ENCODE results near the gene PPP4R2.
A peak's percentile ranks its signal among the peaks of the same experiment; 100 is the strongest.

Gene PPP4R2

DNA sequence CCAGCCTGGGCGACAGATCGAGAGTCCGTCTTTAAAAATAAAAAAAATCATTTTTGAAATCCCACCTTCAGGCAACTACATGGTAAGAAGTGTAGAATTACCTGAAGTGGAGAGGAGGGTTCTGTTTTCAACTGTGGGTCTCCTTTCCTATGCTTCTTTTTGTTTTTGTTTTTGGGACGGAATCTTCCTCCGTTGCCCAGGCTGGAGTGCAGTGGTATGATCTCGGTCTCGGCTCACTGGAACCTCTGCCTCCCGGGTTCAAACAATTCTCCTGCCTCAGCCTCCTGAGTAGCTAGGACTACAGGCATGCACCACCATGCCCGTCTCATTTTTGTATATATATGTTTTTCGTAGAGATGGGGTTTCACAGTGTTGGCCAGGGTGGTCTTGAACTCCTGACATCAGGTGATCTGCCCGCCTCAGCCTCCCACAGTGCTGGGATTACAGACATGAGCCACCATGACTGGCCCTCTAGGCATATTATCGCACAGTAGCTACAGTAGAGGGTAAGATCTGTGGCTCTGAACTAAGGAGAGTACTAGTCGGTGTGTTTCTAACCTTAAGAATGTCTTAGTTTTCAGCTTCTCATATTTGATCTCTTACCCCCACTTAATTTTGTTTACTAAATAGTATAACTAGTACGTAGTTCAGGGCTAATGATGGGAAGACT is 73.3 kb downstream of the PPP4R2 start:
- DNase-seq (ENCODE audit: low read depth, low spot score): no peak

DNA sequence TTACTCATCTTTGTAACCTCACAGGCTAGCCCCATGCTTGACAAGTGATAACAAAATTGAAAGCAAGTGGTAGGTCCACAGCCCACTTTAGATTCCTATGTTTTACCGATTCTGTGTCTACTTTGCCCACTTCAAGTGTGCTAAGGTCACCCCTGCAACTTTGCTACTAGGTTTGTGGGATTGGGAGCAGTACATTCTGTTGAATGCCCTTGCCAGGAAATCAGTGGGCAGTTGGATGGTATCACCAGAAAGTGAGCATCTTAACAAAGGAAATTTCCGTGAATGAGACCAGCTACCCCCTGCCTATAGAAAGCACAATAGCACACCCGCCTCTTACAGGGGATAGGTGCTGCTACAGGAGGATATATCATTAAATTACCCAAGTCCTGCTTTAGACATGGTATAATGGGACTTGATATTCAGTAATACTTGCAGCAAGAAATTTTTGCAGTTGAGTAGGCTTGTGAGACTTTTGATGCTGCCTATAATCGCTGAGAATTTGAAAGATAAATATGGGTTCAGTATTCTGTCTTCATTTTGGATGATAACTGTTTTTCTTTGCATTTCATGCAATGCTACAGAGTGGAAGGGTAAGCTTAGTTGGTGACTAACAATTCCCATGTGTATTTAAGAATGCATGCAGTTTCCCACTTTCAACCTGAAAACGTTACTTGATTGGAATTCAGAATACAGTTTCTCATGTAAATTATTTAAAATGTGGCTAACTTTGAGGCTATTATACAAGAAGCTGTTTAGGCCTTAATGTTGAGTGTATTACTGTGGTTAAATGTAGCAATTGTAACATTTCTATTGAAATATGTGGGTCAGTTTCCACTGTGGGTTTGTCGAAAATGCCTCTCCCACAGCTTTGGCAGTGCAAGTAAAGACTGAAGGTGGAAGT is 74.3 kb downstream of the PPP4R2 start:
- peak; percentile 82 for DNase-seq (ENCODE audit: low read depth, low spot score)

DNA sequence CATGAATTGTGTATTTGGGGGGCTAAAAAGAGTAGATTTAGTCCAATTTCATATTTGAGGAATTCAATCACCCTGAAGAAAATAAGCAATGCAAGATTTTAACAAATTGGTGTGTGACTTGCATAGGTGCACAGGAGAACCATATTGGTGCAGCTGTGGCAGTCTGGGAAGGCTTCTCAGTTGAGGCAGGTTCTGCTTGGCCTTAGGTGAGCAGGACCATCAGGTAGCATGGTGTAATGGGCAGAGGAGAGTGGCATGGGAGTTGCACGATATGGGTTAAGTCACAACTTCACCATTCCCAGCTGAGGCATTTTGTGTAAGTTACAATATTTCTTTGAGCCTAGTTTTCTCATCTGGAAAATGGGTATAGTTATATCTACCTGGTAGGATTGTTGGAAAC is 75.3 kb downstream of the PPP4R2 start:
- no peak for DNase-seq (ENCODE audit: low read depth, low spot score)

DNA sequence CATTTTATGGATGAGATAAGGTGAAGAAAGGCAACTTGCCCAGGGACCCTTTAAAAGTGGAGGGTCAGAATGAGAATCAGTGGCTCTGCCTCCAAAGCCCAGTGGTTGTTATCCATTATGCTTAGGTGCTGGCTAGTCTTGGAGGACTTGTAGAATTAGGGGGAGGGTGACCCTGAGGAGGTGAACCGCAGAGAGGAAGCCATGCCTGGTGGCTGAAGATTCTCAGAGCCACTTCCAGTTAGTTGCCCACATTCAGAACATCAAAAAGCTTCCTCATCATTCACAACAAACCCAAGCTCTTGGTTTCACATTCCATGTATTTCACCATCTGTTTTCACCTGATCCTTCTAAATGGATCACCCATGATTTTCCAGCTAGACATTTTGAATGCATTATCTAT is 76.0 kb downstream of the PPP4R2 start:
- DNase-seq (ENCODE audit: low read depth, low spot score): no peak

DNA sequence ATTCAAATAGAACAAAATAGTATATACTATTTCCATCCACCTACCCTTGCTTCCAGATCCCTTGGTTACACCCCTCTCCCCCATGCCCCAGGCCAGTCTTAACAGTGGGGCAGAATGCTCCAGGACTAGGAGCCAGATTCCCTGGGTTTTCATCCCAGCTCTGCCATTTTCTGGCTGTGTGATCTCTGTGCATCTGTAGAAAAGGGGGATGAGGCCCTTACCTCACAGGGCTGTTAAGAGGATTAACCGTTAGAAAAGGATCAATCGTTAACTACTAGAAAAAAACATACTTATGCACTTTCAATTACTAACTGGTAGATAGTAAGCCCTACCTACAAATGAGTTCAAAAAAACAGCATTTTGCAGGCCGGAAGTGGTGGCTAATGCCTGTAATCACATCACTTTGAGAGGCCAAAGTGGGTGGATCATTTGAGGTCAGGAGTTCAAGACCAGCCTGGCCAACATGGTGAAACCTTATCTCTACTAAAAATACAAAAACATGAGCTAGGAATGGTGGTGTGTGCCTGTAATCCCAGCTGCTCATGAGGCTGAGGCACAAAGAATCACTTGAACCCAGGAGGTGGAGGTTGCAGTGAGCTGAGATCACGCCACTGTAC is 76.6 kb downstream of the PPP4R2 start:
- DNase-seq (ENCODE audit: low read depth, low spot score): no peak

DNA sequence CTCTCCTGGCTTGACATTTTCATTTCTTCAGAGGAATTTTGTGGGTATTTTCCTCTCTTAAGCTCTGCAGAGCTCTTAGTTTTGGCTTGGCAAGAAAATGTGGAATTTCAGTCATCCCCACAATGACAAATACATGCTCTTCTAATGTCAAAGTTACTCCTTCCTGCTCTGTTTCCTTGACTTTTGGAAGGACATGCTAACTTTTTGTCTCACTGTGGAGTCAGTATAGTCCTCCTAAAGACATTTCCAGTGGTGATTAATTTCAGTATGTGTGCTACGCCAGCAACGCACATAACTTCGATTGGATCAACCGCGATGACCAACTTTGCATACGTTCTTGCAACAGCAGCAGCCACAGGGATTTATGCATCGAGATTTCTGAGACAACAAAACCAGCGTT is 78.2 kb downstream of the PPP4R2 start:
- peak; percentile 58 for DNase-seq (ENCODE audit: low read depth, low spot score)

DNA sequence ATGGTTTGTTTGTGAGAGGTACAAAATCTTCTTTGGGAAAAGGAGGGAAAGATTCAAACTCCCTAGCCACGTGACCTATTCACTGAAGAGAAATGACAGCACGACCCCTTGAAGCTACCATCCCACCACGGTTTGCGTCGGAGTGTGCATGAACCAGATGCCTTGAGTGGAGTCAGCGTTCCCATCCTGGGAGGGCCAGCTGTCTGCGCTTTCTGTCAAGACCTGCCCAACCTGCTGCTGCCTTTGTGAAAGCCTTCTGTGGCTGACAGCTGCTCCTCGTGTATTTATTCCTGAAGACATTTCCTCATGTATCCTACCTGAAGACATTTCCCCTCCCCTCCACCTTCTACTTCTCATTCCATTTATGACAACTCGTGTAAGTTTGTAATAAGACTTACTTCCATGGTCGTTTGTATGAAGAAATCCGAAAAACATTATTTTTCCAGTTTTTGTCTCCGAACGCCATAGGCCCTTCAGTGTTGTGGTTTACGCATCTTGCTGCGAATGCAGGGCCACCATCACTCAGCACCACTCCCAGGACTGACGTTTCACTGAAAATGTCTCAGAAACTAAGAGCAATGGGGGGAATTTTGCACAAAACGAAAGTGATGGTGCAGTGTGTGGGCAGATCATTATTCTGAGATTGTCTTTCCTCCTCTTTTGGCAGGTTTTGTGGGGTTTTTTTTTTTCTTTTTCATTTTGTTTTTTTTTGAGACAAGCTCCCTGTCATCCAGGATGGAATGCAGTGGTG is 83.8 kb downstream of the PPP4R2 start:
- no peak for DNase-seq (ENCODE audit: low read depth, low spot score)

DNA sequence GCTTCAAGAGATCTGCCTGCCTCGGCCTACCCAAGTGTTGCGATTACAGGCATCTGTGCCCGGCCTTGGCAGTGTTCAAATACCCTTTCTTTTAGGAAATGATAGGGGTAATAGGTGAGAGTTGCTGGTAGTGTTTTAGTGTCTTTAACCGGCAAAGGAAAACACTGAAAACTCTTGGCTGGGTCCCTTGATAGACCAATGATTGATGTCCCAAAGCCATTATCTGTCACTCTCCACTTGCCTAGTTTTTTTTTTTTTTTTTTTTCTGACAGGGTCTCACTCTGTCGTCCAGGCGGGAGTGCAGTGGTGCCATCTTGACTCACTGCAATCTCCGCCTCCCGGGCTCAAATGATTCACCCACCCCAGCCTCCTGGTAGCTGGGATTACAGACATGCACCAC is 84.5 kb downstream of the PPP4R2 start:
- DNase-seq (ENCODE audit: low read depth, low spot score): no peak

DNA sequence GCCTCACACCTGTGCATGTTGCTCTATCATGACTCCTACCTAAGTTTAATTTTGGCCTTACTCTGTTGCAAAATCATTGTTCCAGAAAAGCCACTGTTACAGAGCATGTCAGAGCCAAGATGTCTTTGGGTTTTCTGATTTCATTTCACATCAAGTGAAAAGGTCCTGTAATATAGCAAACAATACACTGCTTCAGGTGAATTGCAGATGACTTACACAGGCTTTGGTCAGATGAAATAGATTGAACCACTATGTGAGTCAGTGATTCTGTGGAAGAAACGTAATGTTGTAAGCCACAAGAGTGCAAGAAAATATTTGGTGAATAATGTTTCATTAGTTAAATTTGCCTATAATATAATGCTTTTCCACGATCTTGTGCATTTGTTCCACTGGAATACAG is 87.6 kb downstream of the PPP4R2 start:
- no peak for DNase-seq (ENCODE audit: low read depth, low spot score)

DNA sequence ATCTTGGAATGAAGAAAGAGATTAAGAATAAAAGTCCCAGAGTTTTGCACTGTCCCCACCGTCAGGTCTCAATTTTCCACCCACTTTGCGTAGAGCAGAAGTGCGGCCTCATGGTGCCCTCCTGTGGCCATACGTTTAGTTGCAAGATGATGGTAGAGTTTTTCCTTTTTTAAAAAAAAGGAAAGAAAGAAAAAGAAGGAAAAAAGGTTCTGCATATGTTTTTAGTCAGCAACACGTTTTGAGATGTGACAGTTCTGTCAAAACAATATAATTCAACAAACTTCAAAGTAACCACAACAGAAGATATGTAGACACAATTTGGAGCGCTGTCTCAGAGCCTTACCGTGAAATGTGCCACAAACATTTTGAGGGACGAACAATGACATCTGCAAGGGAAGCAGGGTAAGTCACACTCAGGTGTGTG is 89.5 kb downstream of the PPP4R2 start:
- peak; percentile 61 for DNase-seq (ENCODE audit: low read depth, low spot score)

DNA sequence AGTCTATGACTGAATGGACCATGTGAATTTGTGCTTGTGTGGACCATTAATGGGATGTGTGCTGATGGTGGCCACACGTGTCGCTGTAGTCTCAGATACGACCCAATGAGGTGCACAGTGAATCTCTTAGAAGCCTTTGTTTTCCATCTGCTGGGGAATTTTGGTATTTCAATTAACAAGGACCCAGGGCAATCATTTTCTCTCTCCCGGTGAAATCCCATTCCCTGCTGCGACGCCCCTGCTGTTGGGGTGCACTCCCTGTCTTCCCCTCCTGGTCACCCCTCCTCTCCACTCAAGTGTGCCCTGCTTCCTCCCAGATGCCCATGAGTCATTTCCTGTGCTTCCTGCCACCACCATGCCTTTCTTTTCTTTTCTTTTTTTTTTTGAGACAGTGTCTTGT is 97.5 kb downstream of the PPP4R2 start:
- peak; percentile 9 for DNase-seq (ENCODE audit: low read depth, low spot score)

DNA sequence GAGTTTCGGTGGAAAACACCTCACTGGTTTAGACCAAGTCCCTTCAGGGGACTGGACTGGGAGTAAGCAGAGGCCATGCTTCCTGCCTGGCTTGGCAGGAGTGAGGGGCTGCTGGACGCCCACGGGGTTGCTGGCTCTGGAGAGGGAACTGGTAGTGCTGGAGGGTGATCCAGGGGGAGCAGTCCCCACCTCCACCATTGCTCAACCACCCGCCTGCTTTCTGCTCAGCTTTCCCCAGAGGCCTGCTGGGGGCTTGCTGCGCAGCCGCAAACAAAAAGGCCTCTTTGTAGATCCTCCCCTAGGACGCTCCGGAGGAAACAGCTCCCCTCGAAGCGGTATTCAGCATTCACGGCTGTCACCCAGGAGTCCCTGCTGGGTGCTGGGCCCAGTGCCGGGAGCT is 98.3 kb downstream of the PPP4R2 start:
- DNase-seq (ENCODE audit: low read depth, low spot score): no peak

DNA sequence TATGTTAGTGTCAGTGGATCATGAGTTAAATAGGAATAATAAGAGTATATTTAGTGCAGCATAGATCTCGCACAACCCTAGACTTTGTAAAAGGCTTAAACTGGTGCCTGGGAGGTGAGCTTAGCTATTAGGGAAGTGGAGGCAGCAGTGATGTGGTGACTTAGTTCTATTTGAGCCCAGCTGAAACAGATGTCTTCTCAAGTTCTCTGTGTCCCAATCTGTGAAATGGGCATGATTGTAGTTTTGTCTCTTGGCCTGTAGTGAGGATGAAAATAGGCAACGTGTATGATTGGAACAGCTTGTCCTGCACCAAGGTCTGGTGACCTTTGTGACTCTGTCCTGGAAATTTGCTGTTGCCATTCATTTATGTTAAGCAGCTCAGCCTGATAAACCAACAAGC is 99.6 kb downstream of the PPP4R2 start:
- DNase-seq (ENCODE audit: low read depth, low spot score): no peak

DNA sequence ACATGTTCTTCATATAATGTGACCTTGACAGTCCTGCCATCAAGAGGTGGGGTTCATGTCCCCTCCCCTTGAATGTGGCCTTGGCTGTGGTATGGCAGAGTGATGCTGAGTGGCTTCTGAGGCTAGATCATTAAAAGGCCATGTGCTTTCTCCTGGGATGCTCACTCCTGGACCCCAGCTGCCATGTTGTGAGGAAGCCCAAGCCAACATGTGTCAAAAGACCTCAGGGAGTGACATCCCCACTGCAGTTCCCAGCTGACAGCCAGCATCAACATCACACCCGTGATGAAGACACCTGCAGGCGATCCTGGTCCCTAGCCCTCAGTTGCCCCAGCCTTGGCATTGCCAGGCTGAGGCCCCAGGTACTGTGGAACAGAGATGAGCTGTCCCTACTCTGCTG is 101.4 kb downstream of the PPP4R2 start:
- no peak for DNase-seq (ENCODE audit: low read depth, low spot score)

DNA sequence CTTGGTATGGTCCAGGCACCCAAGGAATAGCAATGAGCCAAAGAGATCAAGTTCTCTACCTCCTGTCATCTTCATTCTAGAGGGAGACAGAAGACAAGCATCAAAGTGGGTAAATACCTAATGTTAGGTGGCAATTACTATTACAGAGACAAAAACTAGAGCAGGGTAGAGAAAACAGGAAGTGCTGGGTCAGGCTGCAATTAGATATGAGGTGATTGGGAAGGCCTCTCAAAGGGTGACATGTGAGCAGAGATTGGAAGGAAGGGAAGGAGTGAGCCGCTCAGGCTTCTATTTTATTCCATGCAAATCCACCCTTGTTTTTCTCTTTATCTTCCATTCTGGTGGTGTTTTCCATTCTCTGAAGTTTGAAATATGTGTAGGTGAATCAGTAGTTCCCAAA is 102.3 kb downstream of the PPP4R2 start:
- no peak for DNase-seq (ENCODE audit: low read depth, low spot score)

DNA sequence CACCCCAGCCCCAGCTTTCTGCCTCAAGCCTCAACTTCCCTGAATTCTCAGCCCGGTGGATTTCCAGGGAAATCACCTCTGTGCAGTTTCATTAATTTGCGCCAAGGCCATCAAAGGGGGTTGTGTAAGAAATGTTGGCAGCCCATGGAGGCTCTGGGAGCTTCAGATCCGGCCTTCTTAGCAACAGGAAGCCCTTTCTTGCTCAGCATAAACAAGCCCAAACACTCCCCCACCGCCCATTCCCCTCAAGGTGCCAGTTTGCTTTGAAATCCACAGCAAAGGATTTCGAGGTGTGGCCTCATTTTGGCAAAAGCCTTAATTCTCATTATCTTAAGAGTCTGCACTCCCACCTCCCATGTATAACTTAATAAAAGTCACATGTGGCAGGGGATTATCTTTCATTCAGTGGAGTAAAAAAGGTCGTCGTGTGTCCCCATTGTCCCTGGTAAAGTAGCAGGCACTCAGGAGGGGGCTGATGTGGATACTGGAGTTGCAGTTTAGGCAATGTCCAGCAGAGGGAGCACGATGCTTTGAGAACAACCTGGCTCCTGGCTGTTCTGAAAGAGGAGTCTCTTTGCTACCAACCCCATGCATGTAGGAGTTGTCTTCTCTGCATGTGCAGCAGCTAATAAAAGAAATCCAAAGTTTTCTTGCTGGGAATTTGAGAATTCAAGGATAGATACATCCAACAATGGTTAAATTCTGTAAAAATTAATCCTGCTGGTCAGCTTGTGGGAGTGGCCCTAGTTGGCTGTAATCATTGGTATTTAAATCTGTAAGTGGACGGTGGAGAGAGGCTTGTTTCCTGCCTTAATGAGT is 104.3 kb downstream of the PPP4R2 start:
- peak; percentile 91 for DNase-seq (ENCODE audit: low read depth, low spot score)

DNA sequence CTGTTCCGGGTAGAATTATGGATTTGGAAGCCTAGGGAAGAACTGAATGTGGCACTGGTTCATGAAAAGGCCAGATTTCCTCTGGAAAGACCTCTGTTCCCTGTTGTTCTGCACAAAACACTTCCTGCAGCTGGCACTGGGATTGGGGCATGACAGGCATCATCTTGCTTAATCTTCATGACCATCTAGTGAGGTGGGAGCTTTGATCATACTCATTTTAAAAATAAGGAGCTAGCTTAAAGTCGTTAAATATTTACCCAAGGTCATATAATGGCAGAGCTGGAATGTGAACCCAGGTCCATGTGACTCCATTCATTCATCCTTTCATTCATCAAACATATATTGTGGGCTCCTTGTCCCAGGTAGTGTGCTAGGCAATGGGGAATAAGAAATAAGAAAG is 105.3 kb downstream of the PPP4R2 start:
- DNase-seq (ENCODE audit: low read depth, low spot score): no peak

DNA sequence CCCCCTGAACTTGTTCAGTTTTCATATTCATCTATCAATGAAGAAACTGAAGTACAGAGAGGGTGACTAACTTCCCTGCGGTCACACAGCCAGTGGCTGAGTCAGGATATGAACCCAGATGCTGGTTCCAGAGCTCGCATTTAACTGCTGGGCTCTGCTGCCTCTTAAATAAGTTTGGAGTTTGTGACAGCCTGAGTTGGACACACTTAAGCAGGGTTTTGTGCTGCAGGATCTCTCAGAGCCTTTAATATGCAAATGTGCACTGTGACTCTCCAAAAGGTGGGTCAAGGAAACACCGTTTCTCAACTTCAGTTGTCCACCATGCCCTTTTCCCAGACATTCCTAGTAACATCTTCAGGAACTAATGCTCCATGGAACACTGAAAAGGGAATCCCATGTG is 110.6 kb downstream of the PPP4R2 start:
- no peak for DNase-seq (ENCODE audit: low read depth, low spot score)

DNA sequence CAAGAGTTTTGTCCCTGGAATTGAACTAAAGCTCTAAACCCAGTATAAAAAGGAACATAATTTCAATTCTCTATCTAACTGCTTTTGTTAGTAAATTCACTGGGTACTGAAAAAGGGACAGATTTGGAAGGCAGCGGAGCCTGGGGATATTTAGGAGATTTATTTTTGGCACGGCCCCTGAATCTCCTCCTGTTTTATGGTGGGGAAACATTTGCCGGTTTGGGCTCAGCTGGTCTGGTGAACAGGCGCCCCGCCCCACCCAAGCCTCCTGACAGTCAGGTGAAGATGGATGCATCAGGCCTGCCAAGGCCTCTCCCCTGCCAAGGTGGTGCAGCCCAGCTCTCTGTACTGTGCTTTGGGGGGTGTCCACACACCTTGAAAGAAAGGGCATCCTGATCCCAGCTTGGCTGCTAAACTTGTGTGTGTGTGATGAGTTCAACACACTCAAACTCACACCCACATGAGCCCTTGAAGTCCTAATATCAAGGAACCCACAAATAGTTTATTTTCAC is 111.1 kb downstream of the PPP4R2 start:
- DNase-seq (ENCODE audit: low read depth, low spot score): no peak

DNA sequence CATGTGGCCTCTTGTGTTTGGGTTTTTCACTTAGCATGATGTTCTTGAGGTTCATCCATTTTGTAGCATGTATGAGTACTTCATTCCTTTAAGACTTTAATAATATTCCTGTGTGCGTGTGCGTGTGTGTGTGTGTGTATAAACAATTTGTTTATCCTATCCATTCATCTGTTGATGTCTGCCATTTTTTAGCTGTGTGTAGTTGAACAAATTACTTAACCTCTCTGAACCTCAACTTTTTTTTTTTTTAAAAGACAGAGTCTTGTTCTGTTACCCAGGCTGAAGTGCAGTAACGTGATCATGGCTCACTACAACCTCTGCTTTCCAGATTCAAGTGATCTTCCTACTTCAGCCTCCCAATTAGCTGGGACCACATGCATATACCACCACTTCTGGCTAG is 112.1 kb downstream of the PPP4R2 start:
- no peak for DNase-seq (ENCODE audit: low read depth, low spot score)

DNA sequence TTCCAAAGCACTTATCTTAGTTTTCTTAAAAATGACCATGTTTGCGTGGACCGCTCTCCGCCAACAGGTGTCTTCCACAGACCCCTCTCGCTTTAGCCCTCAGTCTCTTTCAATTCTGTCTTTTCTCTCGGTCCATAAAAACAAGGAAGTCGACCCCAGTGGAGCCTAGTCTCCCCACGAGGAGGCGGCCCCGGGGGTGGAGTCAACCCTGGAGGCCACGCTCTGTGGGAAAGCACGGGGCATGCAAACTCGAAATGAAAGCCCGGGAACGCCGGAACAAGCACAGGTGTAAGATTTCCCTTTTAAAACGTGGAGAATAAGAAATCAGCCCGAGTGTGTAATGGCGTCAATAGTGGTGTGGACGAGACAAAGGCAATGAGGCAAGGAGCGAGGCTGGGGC is 113.9 kb downstream of the PPP4R2 start:
- DNase-seq (ENCODE audit: low read depth, low spot score): no peak
